Left lung (tissue), 10 donors: ENCODE data around the gene SFXN5. TPM values are rescaled to one million over a fixed set of nuclear protein-coding genes. Genes with fewer than 3 reads are reported as not detected.
"Not testable (repeated sequence)": the region's sequence is repeated elsewhere in the genome, so short reads cannot be mapped to it uniquely, and the experiment has no call there.

Source experiments
- ATAC-seq: fragments of 200-7000 bp; cut with Tn5 transposase; one replicate; pipeline ENCODE4 v1.9.1; 2020; ENCODE audit warnings: moderate library complexity
- DNase-seq, 4 donors: peaks; one replicate each; pipeline ENCODE4 v3.0.0-alpha.2; 2013 to 2020
- H3K27ac ChIP-seq, 2 donors: fragments of 200-600 bp; sonication (generic) in 1 of 2; one replicate each; pipeline versions ENCODE4 v1.5.0 to v1.8.0; 2020 to 2021
- H3K27me3 ChIP-seq, 2 donors: fragments of 200-600 bp; sonication (generic) in 1 of 2; one replicate each; pipeline versions ENCODE4 v1.5.0 to v1.8.0; 2020 to 2021
- H3K36me3 ChIP-seq, 2 donors: fragments of 200-600 bp; sonication (generic) in 1 of 2; one replicate each; pipeline versions ENCODE4 v1.5.0 to v1.8.0; 2020 to 2021
- H3K4me1 ChIP-seq, 2 donors: fragments of 200-600 bp; one replicate each; pipeline ENCODE4 v1.8.0; 2021
- H3K4me3 ChIP-seq, 2 donors: fragments of 200-600 bp; sonication (generic) in 1 of 2; one replicate each; pipeline versions ENCODE4 v1.5.0 to v1.8.0; 2020 to 2021; ENCODE audit warnings: mild to moderate bottlenecking in 1 of 2
- H3K9me3 ChIP-seq, 2 donors: fragments of 200-600 bp; sonication (generic) in 1 of 2; one replicate each; pipeline versions ENCODE4 v1.5.0 to v1.8.0; 2020 to 2021
- CTCF ChIP-seq, 2 donors: fragments of 200-600 bp; sonication (generic) in 1 of 2; IDR thresholded peaks; one replicate each; pipeline versions ENCODE4 v1.5.0 to v1.8.0; 2021; ENCODE audit warnings: antibody characterized with exemption in 2 of 2
- intact Hi-C, 2 donors: fragments of 100-400 bp; cut with DNase I; formaldehyde crosslinking; loops; one replicate each; pipeline versions ENCODE4 v1.11.2 to v1.14.2; 2022
- polyA plus RNA-seq, 6 donors: library from polyadenylated mRNA; unstranded; fragments of 120-200 nt; gene quantifications; one replicate each; pipeline ENCODE4 v1.2.1, GENCODE V29; 2013; ENCODE audit not compliant: insufficient read length in 6 of 6
- total RNA-seq, 2 donors: library from RNA; stranded (reverse); fragmentation: NEBNext Ultra II Directional; extraction: Animal tissue kit (Norgen Biotek cat#: 25700); gene quantifications; one replicate each; pipeline ENCODE4 v1.2.1, GENCODE V29; 2021
- donor health status: DM: no; HTN: yes; CAD: no.
- donor health status: DM: no; HTN: no; CAD: no.

The SFXN5 gene
- total and polyA plus RNA-seq, 8 donors: 14.5 to 21.1 (median 15.8) TPM

- intact Hi-C loops: no loop called here
- DNase-seq: no peak
- TF ChIP-seq CTCF (IDR thresholded peaks at IDR 0.05): no peak
- Histone ChIP-seq H3K4me3 (no peak overlapping the region), H3K4me1 (peaks cover 5 to 35% of the 10 kb centered on the region in 2 donors), H3K27ac (no peak overlapping the region), H3K27me3 (peaks cover 98 to 100% of the 10 kb centered on the region in 2 donors), H3K36me3 (no peaks in the 10 kb centered on the region), H3K9me3 (no peaks in the 10 kb centered on the region)
- no peak for ATAC-seq
Measured at GRCh38 chr2:72913486-72914205, 157.9 kb downstream of the SFXN5 start.

GRCh38 chr2:72911256-72911655 is 160.3 kb downstream of the SFXN5 start:
- Histone ChIP-seq H3K27me3 (peaks cover 85 to 100% of the 10 kb centered on the region in 2 donors), H3K9me3 (no peaks in the 10 kb centered on the region), H3K36me3 (no peaks in the 10 kb centered on the region), H3K27ac (no peak overlapping the region), H3K4me3 (no peak overlapping the region), H3K4me1 (peaks cover 0 to 11% of the 10 kb centered on the region in 2 donors)
- intact Hi-C loops: no loop called here
- TF ChIP-seq CTCF (IDR thresholded peaks at IDR 0.05): no peak
- DNase-seq (no peak), ATAC-seq (no peak)

- Histone ChIP-seq H3K27me3 (peaks cover 79 to 99% of the 10 kb centered on the region in 2 donors), H3K4me1 (no peaks in the 10 kb centered on the region), H3K36me3 (no peaks in the 10 kb centered on the region), H3K9me3 (no peaks in the 10 kb centered on the region), H3K4me3 (no peak overlapping the region), H3K27ac (no peak overlapping the region)
- intact Hi-C loops: no loop called here
- no peak for TF ChIP-seq CTCF (IDR thresholded peaks at IDR 0.05)
- DNase-seq: no peak
- ATAC-seq: no peak
Measured at GRCh38 chr2:72908741-72909140, 162.8 kb downstream of the SFXN5 start.

DNA sequence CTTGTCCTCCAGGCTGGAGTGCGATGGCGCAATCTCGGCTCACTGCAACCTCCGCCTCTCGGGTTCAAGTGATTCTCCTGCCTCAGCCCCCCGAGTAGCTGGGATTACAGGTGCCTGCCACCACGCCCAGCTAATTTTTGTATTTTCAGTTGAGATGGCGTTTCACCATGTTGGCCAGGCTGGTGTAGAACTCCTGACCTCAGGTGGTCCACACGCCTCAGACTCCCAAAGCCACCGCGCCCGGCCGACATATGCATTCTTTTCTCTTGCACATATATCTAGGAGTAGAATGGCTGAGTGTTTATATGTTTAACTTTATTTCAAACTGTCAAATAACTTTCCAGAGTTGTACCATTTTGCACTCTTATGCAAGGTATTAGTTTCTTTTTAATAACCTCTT is 164.1 kb downstream of the SFXN5 start:
- H3K9me3 ChIP-seq, H3K4me3 ChIP-seq, intact Hi-C loops, H3K4me1 ChIP-seq, H3K27ac ChIP-seq, H3K36me3 ChIP-seq, DNase-seq, ATAC-seq: not testable (repeated sequence)
- peaks cover 73 to 99% of the 10 kb centered on the region in 2 donors for H3K27me3 ChIP-seq

DNA sequence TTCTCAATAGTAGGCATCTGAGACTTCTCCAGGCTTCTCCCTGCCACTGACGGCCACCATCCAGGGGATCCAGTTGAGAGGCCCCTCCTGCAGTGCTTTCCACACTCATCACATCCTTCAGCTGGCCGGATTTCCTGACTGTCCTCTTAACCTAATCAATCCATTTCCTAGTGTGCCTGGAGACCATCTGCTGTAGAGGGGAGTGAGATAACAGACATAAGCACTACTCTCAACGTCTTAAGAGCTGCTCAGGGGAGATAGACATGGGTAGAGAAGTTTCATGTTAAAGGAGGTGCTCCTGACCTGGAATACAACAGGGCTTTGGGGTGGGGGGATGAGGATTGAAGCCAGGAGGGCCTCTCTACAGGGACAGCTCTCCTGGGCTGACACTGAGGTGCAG is 170.1 kb downstream of the SFXN5 start:
- intact Hi-C loops: no loop called here
- Histone ChIP-seq H3K27ac (no peak overlapping the region), H3K4me3 (no peak overlapping the region), H3K9me3 (no peaks in the 10 kb centered on the region), H3K4me1 (no peaks in the 10 kb centered on the region), H3K36me3 (no peaks in the 10 kb centered on the region), H3K27me3 (peaks cover 27 to 89% of the 10 kb centered on the region in 2 donors)
- ATAC-seq: no peak
- TF ChIP-seq CTCF (IDR thresholded peaks at IDR 0.05): no peak
- no peak for DNase-seq
